Progenitor cell of endocrine pancreas (in vitro differentiated cells): Measurements from ENCODE around the gene AMZ1. TPM values are rescaled to one million over a fixed set of nuclear protein-coding genes. Genes with fewer than 3 reads are reported as not detected.

Source experiments
- DNase-seq: peaks from one replicate; pipeline ENCODE4 v3.0.0; 2021; ENCODE audit warnings: low spot score; ENCODE audit not compliant: unreplicated experiment
- H3K27ac Mint-ChIP-seq: 2 replicates; pipeline ENCODE4 v1.8.0; 2021; ENCODE audit warnings: mild to moderate bottlenecking, moderate library complexity, mixed read lengths
- H3K27me3 Mint-ChIP-seq: 2 replicates; pipeline ENCODE4 v1.8.0; 2021; ENCODE audit warnings: mixed read lengths
- H3K36me3 Mint-ChIP-seq: 2 replicates; pipeline ENCODE4 v1.8.0; 2022; ENCODE audit warnings: mixed read lengths; ENCODE audit not compliant: insufficient read depth
- H3K4me1 Mint-ChIP-seq: 2 replicates; pipeline ENCODE4 v1.8.0; 2021; ENCODE audit warnings: low read depth, mixed read lengths
- H3K4me3 Mint-ChIP-seq: 2 replicates; pipeline ENCODE4 v1.8.0; 2021; ENCODE audit warnings: low read depth, mild to moderate bottlenecking, moderate library complexity, mixed read lengths
- H3K9me3 Mint-ChIP-seq: 2 replicates; pipeline ENCODE4 v1.8.0; 2021; ENCODE audit warnings: low read depth, mixed read lengths
- CTCF ChIP-seq: fragments of 200-600 bp; sonication (generic); IDR thresholded peaks from one replicate; pipeline ENCODE4 v1.5.0; 2021; ENCODE audit warnings: antibody characterized with exemption, mild to moderate bottlenecking; ENCODE audit not compliant: unreplicated experiment
- total RNA-seq: library from RNA; stranded (reverse); gene quantifications from 2 replicates; pipeline ENCODE4 v1.2.1, GENCODE V29; 2021

The AMZ1 gene
- total RNA-seq, 1 donor from 2014 or later = 0.19 TPM

- DNase-seq = no peak
These were observed 7.1 kb upstream of the AMZ1 start for GRCh38 chr7:2680792-2681490.

GRCh38 chr7:2681929-2682799 lies 5.8 kb upstream of the AMZ1 start:
- Mint-ChIP-seq H3K27ac (no peak overlapping the region), H3K36me3 (no peaks in the 10 kb centered on the region), H3K4me3 (no peak overlapping the region), H3K4me1 (no peaks in the 10 kb centered on the region), H3K27me3 (peaks cover 15% of the 10 kb centered on the region), H3K9me3 (no peaks in the 10 kb centered on the region)
- DNase-seq = no peak
- no peak for TF ChIP-seq CTCF

More at GRCh38 chr7:2680792-2681490, 7.1 kb upstream of the AMZ1 start:
- peak; percentile 67 for TF ChIP-seq CTCF
- H3K4me3 Mint-ChIP-seq = no peak overlapping the region
- no peaks in the 10 kb centered on the region for H3K36me3 Mint-ChIP-seq
- no peak overlapping the region for H3K27ac Mint-ChIP-seq
- no peaks in the 10 kb centered on the region for H3K4me1 Mint-ChIP-seq
- no peaks in the 10 kb centered on the region for H3K9me3 Mint-ChIP-seq
- peaks cover 8% of the 10 kb centered on the region for H3K27me3 Mint-ChIP-seq

GRCh38 chr7:2684501-2684900 lies 3.5 kb upstream of the AMZ1 start:
- no peaks in the 10 kb centered on the region for H3K9me3 Mint-ChIP-seq
- H3K4me1 Mint-ChIP-seq = no peaks in the 10 kb centered on the region
- DNase-seq = no peak
- TF ChIP-seq CTCF = no peak
- H3K27ac Mint-ChIP-seq = no peak overlapping the region
- H3K27me3 Mint-ChIP-seq = peaks cover 30% of the 10 kb centered on the region
- H3K4me3 Mint-ChIP-seq = no peak overlapping the region
- H3K36me3 Mint-ChIP-seq = no peaks in the 10 kb centered on the region

- Mint-ChIP-seq H3K27ac (no peak overlapping the region), H3K4me3 (no peak overlapping the region), H3K4me1 (no peaks in the 10 kb centered on the region), H3K27me3 (peaks cover 41% of the 10 kb centered on the region), H3K36me3 (no peaks in the 10 kb centered on the region), H3K9me3 (no peaks in the 10 kb centered on the region)
- no peak for DNase-seq
- no peak for TF ChIP-seq CTCF
These were observed 1.9 kb upstream of the AMZ1 start for GRCh38 chr7:2686101-2686500.

- H3K9me3 Mint-ChIP-seq = no peaks in the 10 kb centered on the region
- TF ChIP-seq CTCF = no peak
- H3K4me3 Mint-ChIP-seq = no peak overlapping the region
- H3K36me3 Mint-ChIP-seq = no peaks in the 10 kb centered on the region
- no peak for DNase-seq
- H3K27ac Mint-ChIP-seq = no peak overlapping the region
- no peaks in the 10 kb centered on the region for H3K4me1 Mint-ChIP-seq
- H3K27me3 Mint-ChIP-seq = peaks cover 46% of the 10 kb centered on the region
These were observed 598 bp upstream of the AMZ1 start for GRCh38 chr7:2687338-2687869.
